Measurements from ENCODE around the gene RBM34.

DNA sequence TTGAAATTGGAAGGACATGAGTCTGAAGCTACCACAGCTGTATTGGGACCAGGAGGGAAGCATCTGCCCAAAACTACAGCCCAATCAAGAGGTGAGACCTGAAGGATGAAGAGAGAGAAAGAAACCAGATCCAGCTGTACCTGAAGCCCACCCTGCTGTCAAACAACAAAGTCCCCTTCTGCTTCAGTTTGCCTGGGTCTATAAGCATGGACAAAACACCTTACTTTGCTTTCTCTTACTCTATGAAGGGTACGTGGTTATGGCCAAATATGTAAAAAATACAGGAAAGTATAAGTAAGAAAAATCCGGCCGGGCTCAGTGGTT is 58.8 kb downstream of the RBM34 start:
- TF ChIP-seq, protein P1, sequence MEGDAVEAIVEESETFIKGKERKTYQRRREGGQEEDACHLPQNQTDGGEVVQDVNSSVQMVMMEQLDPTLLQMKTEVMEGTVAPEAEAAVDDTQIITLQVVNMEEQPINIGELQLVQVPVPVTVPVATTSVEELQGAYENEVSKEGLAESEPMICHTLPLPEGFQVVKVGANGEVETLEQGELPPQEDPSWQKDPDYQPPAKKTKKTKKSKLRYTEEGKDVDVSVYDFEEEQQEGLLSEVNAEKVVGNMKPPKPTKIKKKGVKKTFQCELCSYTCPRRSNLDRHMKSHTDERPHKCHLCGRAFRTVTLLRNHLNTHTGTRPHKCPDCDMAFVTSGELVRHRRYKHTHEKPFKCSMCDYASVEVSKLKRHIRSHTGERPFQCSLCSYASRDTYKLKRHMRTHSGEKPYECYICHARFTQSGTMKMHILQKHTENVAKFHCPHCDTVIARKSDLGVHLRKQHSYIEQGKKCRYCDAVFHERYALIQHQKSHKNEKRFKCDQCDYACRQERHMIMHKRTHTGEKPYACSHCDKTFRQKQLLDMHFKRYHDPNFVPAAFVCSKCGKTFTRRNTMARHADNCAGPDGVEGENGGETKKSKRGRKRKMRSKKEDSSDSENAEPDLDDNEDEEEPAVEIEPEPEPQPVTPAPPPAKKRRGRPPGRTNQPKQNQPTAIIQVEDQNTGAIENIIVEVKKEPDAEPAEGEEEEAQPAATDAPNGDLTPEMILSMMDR (IDR thresholded peaks at IDR 0.05), result no peak
- TF ChIP-seq POLR2A (IDR thresholded peaks at IDR 0.05), result no peak

Measured in testis (tissue), 2 donors.